H1 (cell line): Measurements from ENCODE around the gene RPS6KB2. TPM values are rescaled to one million over a fixed set of nuclear protein-coding genes. Genes with fewer than 3 reads are reported as not detected.
A peak's percentile ranks its signal among the peaks of the same experiment; 100 is the strongest.

Experiments used
- CTCF ChIA-PET: fragments of 300-600 bp; sonication (Branson Sonifier 250); formaldehyde crosslinking; loops from one replicate; lab custom pipeline; 2021; ENCODE audit not compliant: partially characterized antibody; lab: Charles Lee
- POLR2A ChIA-PET: fragments of 300-600 bp; sonication (Branson Sonifier 250); formaldehyde crosslinking; loops from one replicate; lab custom pipeline; 2021; ENCODE audit warnings: inconsistent platforms; ENCODE audit not compliant: partially characterized antibody; lab: Charles Lee
- DNase-seq, 2 experiments: peaks; one replicate each; pipeline versions ENCODE4 v3.0.0 to v3.0.0-alpha.2; 2010 to 2022; ENCODE audit warnings: low spot score in 2 of 2, low read depth in 1 of 2, mixed read lengths in 1 of 2
- FAIRE-seq: peaks from 2 replicates; lab custom pipeline; 2011; peaks lifted over from hg19 to GRCh38; lab: Jason Lieb, UNC
- H2AFZ ChIP-seq: 2 replicates; pipeline ENCODE4 v1.8.1; 2012; ENCODE audit warnings: low read length, inconsistent platforms
- H2AK5ac ChIP-seq: 2 replicates; pipeline ENCODE4 v1.6.1; 2013; ENCODE audit warnings: low read depth, low read length
- H2BK120ac ChIP-seq: replicated peaks from 2 replicates; pipeline ENCODE3; 2013; ENCODE audit warnings: low read depth, low read length, inconsistent platforms
- H2BK12ac ChIP-seq: 2 replicates; pipeline ENCODE4 v1.6.1; 2013; ENCODE audit warnings: low read depth, low read length
- H2BK15ac ChIP-seq: 2 replicates; pipeline ENCODE4 v1.6.1; 2013; ENCODE audit warnings: low read length
- H2BK20ac ChIP-seq: 2 replicates; pipeline ENCODE4 v1.6.1; 2013; ENCODE audit warnings: low read length
- H2BK5ac ChIP-seq: 2 replicates; pipeline ENCODE4 v1.6.1; 2013; ENCODE audit warnings: low read depth, low read length
- H3K14ac ChIP-seq: 2 replicates; pipeline ENCODE4 v1.6.1; 2013; ENCODE audit warnings: inconsistent platforms; ENCODE audit not compliant: insufficient read length
- H3K18ac ChIP-seq: 2 replicates; pipeline ENCODE4 v1.6.1; 2013; ENCODE audit warnings: low read length; ENCODE audit errors: extremely low read depth
- H3K23ac ChIP-seq: 2 replicates; pipeline ENCODE4 v1.6.1; 2013; ENCODE audit warnings: inconsistent platforms; ENCODE audit not compliant: insufficient read length
- H3K23me2 ChIP-seq: 2 replicates; pipeline ENCODE4 v1.6.1; 2013; ENCODE audit warnings: low read depth, low read length
- H3K27ac ChIP-seq: 2 replicates; pipeline ENCODE4 v1.6.1; 2011; ENCODE audit warnings: low read depth, low read length, inconsistent platforms
- H3K27me3 ChIP-seq, 4 experiments: replicated peaks in 1 of 4; 1 replicate in 1 of 4; 2 replicates in 3 of 4; pipeline versions ENCODE4 v1.6.1 to v1.8.1; 2011 to 2013; ENCODE audit warnings: low read length in 3 of 4, mild to moderate bottlenecking in 3 of 4, inconsistent platforms in 2 of 4, mixed read lengths in 2 of 4, moderate library complexity in 1 of 4; ENCODE audit not compliant: control insufficient read depth in 3 of 4, insufficient read depth in 3 of 4; ENCODE audit errors: extremely low read depth in 1 of 4
- H3K36me3 ChIP-seq, 4 experiments: 2 replicates each; pipeline versions ENCODE4 v1.6.1 to v1.8.1; 2011 to 2013; ENCODE audit warnings: mild to moderate bottlenecking in 4 of 4, low read length in 3 of 4, moderate library complexity in 2 of 4, control low read depth in 1 of 4, inconsistent platforms in 1 of 4; ENCODE audit not compliant: insufficient read depth in 4 of 4, control insufficient read depth in 2 of 4
- H3K4ac ChIP-seq: replicated peaks from 2 replicates; pipeline ENCODE3; 2013; ENCODE audit warnings: low read length, low read depth, mixed read lengths, inconsistent platforms; ENCODE audit not compliant: insufficient read length
- H3K4me1 ChIP-seq, 4 experiments: replicated peaks in 1 of 4; 1 replicate in 1 of 4; 2 replicates in 3 of 4; pipeline versions ENCODE4 v1.6.1 to v1.8.1; 2011 to 2013; ENCODE audit warnings: low read length in 3 of 4, inconsistent platforms in 2 of 4, mixed read lengths in 1 of 4; ENCODE audit not compliant: insufficient read depth in 4 of 4, control insufficient read depth in 3 of 4
- H3K4me2 ChIP-seq, 2 experiments: 2 replicates each; pipeline versions ENCODE4 v1.6.1 to v1.8.1; 2011 to 2013; ENCODE audit warnings: low read depth in 2 of 2, low read length in 2 of 2, control low read depth in 1 of 2, inconsistent platforms in 1 of 2, mild to moderate bottlenecking in 1 of 2; ENCODE audit not compliant: insufficient read depth in 1 of 2
- H3K4me3 ChIP-seq, 4 experiments: fragments of 200-600, 300-600 bp in 1 of 4; sonication (generic), shearing (Covaris generic), sonication (Bioruptor Twin) in 1 of 4; 2 replicates each; pipeline versions ENCODE4 v1.5.1 to v1.8.1; 2011 to 2016; ENCODE audit warnings: low read length in 4 of 4, low read depth in 3 of 4, control low read depth in 2 of 4, inconsistent platforms in 2 of 4, mild to moderate bottlenecking in 2 of 4, mixed read lengths in 1 of 4, moderate library complexity in 1 of 4; ENCODE audit not compliant: insufficient read depth in 2 of 4; ENCODE audit errors: extremely low read depth in 1 of 4
- H3K56ac ChIP-seq: replicated peaks from 2 replicates; pipeline ENCODE3; 2013; ENCODE audit warnings: low read depth, mild to moderate bottlenecking, mixed read lengths, low read length, inconsistent platforms; ENCODE audit not compliant: insufficient read length
- H3K79me1 ChIP-seq: 2 replicates; pipeline ENCODE4 v1.6.1; 2013; ENCODE audit warnings: low read depth, low read length, control low read depth
- H3K79me2 ChIP-seq, 2 experiments: 2 replicates each; pipeline versions ENCODE4 v1.6.1 to v1.8.1; 2012 to 2013; ENCODE audit warnings: low read length in 2 of 2, mild to moderate bottlenecking in 2 of 2, inconsistent platforms in 1 of 2; ENCODE audit not compliant: insufficient read depth in 2 of 2, control insufficient read depth in 1 of 2
- H3K9ac ChIP-seq, 4 experiments: replicated peaks in 1 of 4; 1 replicate in 1 of 4; 2 replicates in 3 of 4; pipeline versions ENCODE4 v1.6.1 to v1.8.1; 2011 to 2013; ENCODE audit warnings: low read depth in 3 of 4, low read length in 3 of 4, control low read depth in 2 of 4, mild to moderate bottlenecking in 2 of 4, moderate library complexity in 2 of 4, inconsistent platforms in 1 of 4; ENCODE audit errors: extremely low read depth in 1 of 4
- H3K9me3 ChIP-seq, 2 experiments: 2 replicates each; pipeline versions ENCODE4 v1.6.1 to v1.8.1; 2012 to 2013; ENCODE audit warnings: mild to moderate bottlenecking in 2 of 2, moderate library complexity in 2 of 2, control low read depth in 1 of 2, inconsistent platforms in 1 of 2, low read depth in 1 of 2, low read length in 1 of 2, mixed read lengths in 1 of 2; ENCODE audit not compliant: insufficient read depth in 2 of 2
- H4K20me1 ChIP-seq, 2 experiments: replicated peaks in 1 of 2; 2 replicates each; pipeline versions ENCODE3 to v1.8.1; 2011 to 2013; ENCODE audit warnings: inconsistent platforms in 2 of 2, low read length in 2 of 2, mild to moderate bottlenecking in 1 of 2; ENCODE audit not compliant: insufficient read depth in 2 of 2, control insufficient read depth in 1 of 2
- H4K5ac ChIP-seq: 2 replicates; pipeline ENCODE4 v1.6.1; 2013; ENCODE audit warnings: low read length, low read depth, mixed read lengths, inconsistent platforms; ENCODE audit not compliant: insufficient read length
- H4K8ac ChIP-seq: 2 replicates; pipeline ENCODE4 v1.8.0; 2013; ENCODE audit warnings: mild to moderate bottlenecking, moderate library complexity, low read length, inconsistent platforms; ENCODE audit not compliant: insufficient read depth; ENCODE audit errors: extremely low read depth
- H4K91ac ChIP-seq: replicated peaks from 2 replicates; pipeline ENCODE3; 2013; ENCODE audit warnings: low read length, mixed read lengths, inconsistent platforms; ENCODE audit not compliant: insufficient read length
- BRCA1 ChIP-seq: IDR thresholded peaks from 2 replicates; pipeline ENCODE4 v1.6.1; 2012; ENCODE audit warnings: low read depth, low read length, improper control_type of control experiment
- CTBP2 ChIP-seq: IDR thresholded peaks from 2 replicates; pipeline ENCODE4 v1.7.0; 2011; ENCODE audit warnings: borderline replicate concordance, mild to moderate bottlenecking, moderate library complexity, mixed read lengths, low read length; ENCODE audit not compliant: insufficient read depth, insufficient read length
- EZH2 ChIP-seq: fragments of 200-600 bp; sonication (generic); IDR thresholded peaks from 2 replicates; pipeline ENCODE4 v1.7.1; 2012; ENCODE audit warnings: low read depth, mild to moderate bottlenecking, moderate library complexity, low read length, inconsistent platforms; ENCODE audit not compliant: severe bottlenecking
- JUND ChIP-seq: IDR thresholded peaks from 2 replicates; pipeline ENCODE4 v1.6.1; 2011; ENCODE audit warnings: mild to moderate bottlenecking, improper control_type of control experiment, low read length
- NRF1 ChIP-seq: IDR thresholded peaks from 2 replicates; pipeline ENCODE4 v1.6.1; 2011; ENCODE audit warnings: mild to moderate bottlenecking, low read depth, low read length, improper control_type of control experiment
- POU5F1 ChIP-seq: IDR thresholded peaks from 2 replicates; pipeline ENCODE4 v1.6.1; 2011; ENCODE audit warnings: low read depth, mild to moderate bottlenecking, low read length, moderate library complexity
- RAD21 ChIP-seq, 2 experiments: IDR thresholded peaks in 1 of 2; conservative IDR thresholded peaks in 1 of 2; 2 replicates each; pipeline ENCODE4 v1.6.1; 2011; ENCODE audit warnings: low read depth in 2 of 2, low read length in 2 of 2, improper control_type of control experiment in 1 of 2, inconsistent platforms in 1 of 2, mild to moderate bottlenecking in 1 of 2, moderate library complexity in 1 of 2
- RBBP5 ChIP-seq: IDR thresholded peaks from 2 replicates; pipeline ENCODE4 v1.7.1; 2012; ENCODE audit warnings: low read depth, mild to moderate bottlenecking, inconsistent platforms, low read length, moderate library complexity, borderline replicate concordance
- RFX5 ChIP-seq: IDR thresholded peaks from 2 replicates; pipeline ENCODE4 v1.6.1; 2011; ENCODE audit warnings: low read depth, low read length, improper control_type of control experiment, borderline replicate concordance
- SP2 ChIP-seq: IDR thresholded peaks from 2 replicates; pipeline ENCODE4 v1.6.1; 2012; ENCODE audit warnings: mild to moderate bottlenecking, low read length, inconsistent platforms
- TAF1 ChIP-seq: IDR thresholded peaks from 2 replicates; pipeline ENCODE4 v1.6.1; 2011; ENCODE audit warnings: mild to moderate bottlenecking, low read depth, low read length
- TEAD4 ChIP-seq: IDR thresholded peaks from 2 replicates; pipeline ENCODE4 v1.6.1; 2012; ENCODE audit warnings: low read depth, low read length, inconsistent platforms, mixed read lengths
- WGBS, 2 experiments: shearing (Covaris generic) in 1 of 2; methylation state at CpG; one replicate each; pipeline versions ENCODE4 v1.1.6 to v1.1.7; 2013 to 2015; ENCODE audit warnings: low lambda C conversion rate in 2 of 2, mixed read lengths in 2 of 2, inconsistent platforms in 1 of 2, low coverage in 1 of 2, missing lambda C conversion rate in 1 of 2; ENCODE audit not compliant: insufficient replicate concordance in 2 of 2, insufficient coverage in 1 of 2, insufficient read length in 1 of 2; ENCODE audit errors: extremely low coverage in 1 of 2, missing lambda C conversion rate in 1 of 2; 5-methylcytosine and 5-hydroxymethylcytosine counted together
- polyA plus RNA-seq, 7 experiments: library from polyadenylated mRNA; depleted of rRNA in 3 of 7; stranded (reverse) in 5 of 7; unstranded in 2 of 7; fragments of >200 nt in 5 of 7; fragments of 200-250 nt in 2 of 7; gene quantifications; 1 replicate in 5 of 7; 2 replicates in 1 of 7; 4 replicates in 1 of 7; pipeline versions ENCODE4 v1.2.1 to v1.2.3, GENCODE V29; 2011 to 2013; ENCODE audit warnings: missing spikeins in 2 of 7, mixed read lengths in 2 of 7
- total RNA-seq: library from RNA; stranded (reverse); fragmentation: NEBNext Ultra II Directional; extraction: Animal tissue kit (Norgen Biotek cat#: 25700); gene quantifications from 2 replicates; pipeline ENCODE4 v1.2.1, GENCODE V29; 2021

The RPS6KB2 gene
- total and polyA plus RNA-seq, 2 of the 8 experiments (the other 6 are each of a cell fraction or from before 2014, with no cell fraction given) = 41.0 to 47.1 TPM

DNA sequence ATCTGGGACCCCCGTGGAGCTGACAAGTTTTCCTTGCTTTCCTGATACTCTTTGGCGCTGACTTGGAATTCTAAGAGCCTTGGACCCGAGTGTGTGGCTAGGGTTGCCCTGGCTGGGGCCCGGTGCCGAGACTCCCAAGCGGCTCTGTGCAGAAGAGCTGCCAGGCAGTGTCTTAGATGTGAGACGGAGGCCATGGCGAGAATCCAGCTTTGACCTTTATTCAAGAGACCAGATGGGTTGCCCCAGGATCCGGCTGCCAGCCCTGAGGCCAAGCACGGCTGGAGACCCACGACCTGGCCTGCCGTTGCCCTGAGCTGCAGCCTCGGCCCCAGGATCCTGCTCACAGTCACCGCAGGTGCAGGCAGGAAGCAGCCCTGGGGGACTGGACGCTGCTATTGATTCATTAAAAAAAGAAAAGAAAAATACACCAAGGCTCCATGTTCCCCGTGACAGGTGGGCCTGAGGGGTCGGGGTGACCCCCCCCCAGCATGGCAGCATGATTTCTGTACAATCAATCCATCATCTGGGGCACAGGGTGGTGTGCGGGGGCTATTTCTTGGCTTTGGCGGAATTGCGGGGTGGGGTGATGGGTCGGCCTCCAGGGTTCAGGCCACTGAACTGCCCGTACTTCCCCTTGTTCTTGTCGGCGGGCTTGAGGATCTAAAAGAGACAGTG is 30.2 kb upstream of the RPS6KB2 start:
- H2AFZ ChIP-seq = no peak overlapping the region
- WGBS, 2 experiments = 88% methylated on average over 24 of the region's 24 CpGs; no CpG with 5 or more reads in 1 of the 2 experiments
- H2BK20ac ChIP-seq = no peak overlapping the region
- ChIA-PET CTCF (interaction anchor here (0.8 to 34.8 kb wide), 4 partner anchors 9 to 85 kb away, joined by 3 to 1305 read pairs (median 3); partner anchors contain the start of genes AIP and POLD4), POLR2A (interaction anchor here (0.6 to 1.9 kb wide), 7 partner anchors 9 to 1869 kb away, joined by 3 to 6 read pairs (median 3); partner anchors contain the start of genes CARNS1 and PTPRCAP)
- H2BK120ac ChIP-seq = no peak overlapping the region
- H3K23ac ChIP-seq = no peak overlapping the region
- H4K5ac ChIP-seq = no peak overlapping the region
- H3K23me2 ChIP-seq = peaks cover 4% of the 10 kb centered on the region; the same call in 1 of the 2 replicates
- no peak overlapping the region for H2AK5ac ChIP-seq
- H3K4me3 ChIP-seq = no peak overlapping the region
- no peaks in the 10 kb centered on the region for H3K27me3 ChIP-seq
- H3K36me3 ChIP-seq = peaks cover 6 to 25% (median 18%) of the 10 kb centered on the region in 4 experiments; a peak in 6 of 8 replicates
- H2BK12ac ChIP-seq = no peak overlapping the region
- H3K79me1 ChIP-seq = peaks cover 6% of the 10 kb centered on the region
- no peak for DNase-seq
- H3K56ac ChIP-seq = no peak overlapping the region
- H3K4me2 ChIP-seq = no peak overlapping the region
- H3K18ac ChIP-seq = no peak overlapping the region
- peaks cover 0 to 11% (median 4%) of the 10 kb centered on the region in 4 experiments; a peak in 5 of 7 replicates for H3K4me1 ChIP-seq
- no peaks in the 10 kb centered on the region for H3K9me3 ChIP-seq
- H2BK5ac ChIP-seq = no peak overlapping the region
- H4K20me1 ChIP-seq = peaks cover 0 to 13% of the 10 kb centered on the region in 2 experiments
- H3K79me2 ChIP-seq = peaks cover 0 to 10% of the 10 kb centered on the region in 2 experiments; a peak in 2 of 4 replicates
- no peak overlapping the region for H3K4ac ChIP-seq
- H4K91ac ChIP-seq = no peak overlapping the region
- peak overlapping the region; percentile 73 for H4K8ac ChIP-seq
- H3K9ac ChIP-seq = no peak overlapping the region
- H2BK15ac ChIP-seq = no peak overlapping the region
- no peak for FAIRE-seq
- no peak overlapping the region for H3K27ac ChIP-seq
- no peak overlapping the region for H3K14ac ChIP-seq
- no peak for TF ChIP-seq JUND
- no peak for TF ChIP-seq TEAD4
- no peak for TF ChIP-seq SP2
- no peak for TF ChIP-seq RBBP5
- no peak for TF ChIP-seq TAF1
- TF ChIP-seq EZH2 = no peak
- TF ChIP-seq RAD21 (IDR thresholded peaks at IDR 0.05 in 1 of 2, conservative IDR thresholded peaks at IDR 0.05 in 1 of 2; ENCODE audit: low read depth in 2 of 2, low read length in 2 of 2) = no peak
- TF ChIP-seq POU5F1 = no peak
- TF ChIP-seq RFX5 = no peak
- TF ChIP-seq CTBP2 = no peak
- no peak for TF ChIP-seq BRCA1
- no peak for TF ChIP-seq NRF1
